Stimulated activated CD4-positive, alpha-beta T cell treated with anti-CD3 and anti-CD28 coated beads, TNF-alpha, amount 100 ng/mL, for 48 hours (primary cell): ENCODE measurements around the gene B4GALT4.
"Not testable (repeated sequence)": the region's sequence is repeated elsewhere in the genome, so short reads cannot be mapped to it uniquely, and the experiment has no call there.

Source experiments
- DNase-seq, 3 donors: peaks; one replicate each; pipeline ENCODE4 v3.0.0-alpha.2; 2020; ENCODE audit warnings: low read depth in 3 of 3

B4GALT4 gene

GRCh38 chr3:119195911-119196310 is 44.8 kb downstream of the B4GALT4 start:
- DNase-seq = no peak

- DNase-seq = no peak
Observed at GRCh38 chr3:119195151-119195476, 45.6 kb downstream of the B4GALT4 start.

- no peak for DNase-seq
Observed at GRCh38 chr3:119194237-119195150, 46.2 kb downstream of the B4GALT4 start.

GRCh38 chr3:119191800-119192199 is 48.9 kb downstream of the B4GALT4 start:
- no peak for DNase-seq

GRCh38 chr3:119187266-119187665 is 53.4 kb downstream of the B4GALT4 start:
- no peak for DNase-seq

GRCh38 chr3:119184796-119185570 is 55.7 kb downstream of the B4GALT4 start:
- no peak for DNase-seq

GRCh38 chr3:119184111-119184510 is 56.6 kb downstream of the B4GALT4 start:
- no peak for DNase-seq

- no peak for DNase-seq
Observed at GRCh38 chr3:119181765-119182164, 58.9 kb downstream of the B4GALT4 start.

- no peak for DNase-seq
Observed at GRCh38 chr3:119177321-119177720, 63.4 kb downstream of the B4GALT4 start.

- no peak for DNase-seq
Observed at GRCh38 chr3:119176778-119177177, 63.9 kb downstream of the B4GALT4 start.

GRCh38 chr3:119175872-119176756 is 64.6 kb downstream of the B4GALT4 start:
- DNase-seq = no peak

- DNase-seq = no peak
Observed at GRCh38 chr3:119173325-119173724, 67.4 kb downstream of the B4GALT4 start, which contains the start of gene UPK1B. Gene UPK1B (plus strand): TSS chr3:119173598. CDS start chr3:119186742, 13,144 bp downstream.

- DNase-seq = no peak
Observed at GRCh38 chr3:119170821-119171220, 69.9 kb downstream of the B4GALT4 start.

GRCh38 chr3:119164745-119165144 is 75.9 kb downstream of the B4GALT4 start:
- DNase-seq = not testable (repeated sequence)
